ENCODE measurements around the gene CLCN6. TPM values are rescaled to one million over a fixed set of nuclear protein-coding genes. Genes with fewer than 3 reads are reported as not detected.
A peak's percentile ranks its signal among the peaks of the same experiment; 100 is the strongest.

The CLCN6 gene
- polyA plus RNA-seq, 1 donor (not counting 4 experiments of a cell fraction or from before 2014, with no cell fraction given): 7.4 TPM

- Histone ChIP-seq H3K36me3 (ENCODE audit: control insufficient read depth in 2 of 2, extremely low read depth in 1 of 2, insufficient read depth in 2 of 2, low read length in 2 of 2) (no peaks in the 10 kb centered on the region), H3K4me3 (ENCODE audit: control insufficient read depth in 2 of 3, extremely low read depth in 1 of 3, insufficient read depth in 2 of 3, low read depth in 1 of 3, low read length in 3 of 3) (no peak within 1 kb of the TSS), H3K9ac (ENCODE audit: control insufficient read depth, extremely low read depth, insufficient read depth, low read length) (no peak within 1 kb of the TSS), H3K9me3 (ENCODE audit: control insufficient read depth, low read depth, low read length) (no peaks in the 10 kb centered on the region), H3K27ac (ENCODE audit: control insufficient read depth, insufficient read depth, low read length) (no peak within 1 kb of the TSS), H3K9me1 (ENCODE audit: control insufficient read depth, extremely low read depth, insufficient read depth, low read length) (no peaks in the 10 kb centered on the region), H3K4me2 (ENCODE audit: control insufficient read depth, extremely low read depth, insufficient read depth, low read depth, low read length) (no peak within 1 kb of the TSS), H3K4me1 (ENCODE audit: control insufficient read depth, extremely low read depth, insufficient read depth, low read length) (peaks cover 3% of the 10 kb centered on the region), H3K27me3 (ENCODE audit: control insufficient read depth, extremely low read depth, insufficient read depth, low read length) (peaks cover 55% of the 10 kb centered on the region), H4K20me1 (ENCODE audit: control insufficient read depth, extremely low read depth, insufficient read depth, low read length) (no peaks in the 10 kb centered on the region), H3K79me2 (ENCODE audit: control insufficient read depth, insufficient read depth, low read length) (no peaks in the 10 kb centered on the region), H2AFZ (ENCODE audit: control insufficient read depth, low read length) (no peak within 1 kb of the TSS)
- dilution Hi-C loops (cut with MboI; ENCODE audit: extremely low pct_ligation_motif_present, low sequenced_read_pairs): no loop called here
- TF ChIP-seq, protein P1, sequence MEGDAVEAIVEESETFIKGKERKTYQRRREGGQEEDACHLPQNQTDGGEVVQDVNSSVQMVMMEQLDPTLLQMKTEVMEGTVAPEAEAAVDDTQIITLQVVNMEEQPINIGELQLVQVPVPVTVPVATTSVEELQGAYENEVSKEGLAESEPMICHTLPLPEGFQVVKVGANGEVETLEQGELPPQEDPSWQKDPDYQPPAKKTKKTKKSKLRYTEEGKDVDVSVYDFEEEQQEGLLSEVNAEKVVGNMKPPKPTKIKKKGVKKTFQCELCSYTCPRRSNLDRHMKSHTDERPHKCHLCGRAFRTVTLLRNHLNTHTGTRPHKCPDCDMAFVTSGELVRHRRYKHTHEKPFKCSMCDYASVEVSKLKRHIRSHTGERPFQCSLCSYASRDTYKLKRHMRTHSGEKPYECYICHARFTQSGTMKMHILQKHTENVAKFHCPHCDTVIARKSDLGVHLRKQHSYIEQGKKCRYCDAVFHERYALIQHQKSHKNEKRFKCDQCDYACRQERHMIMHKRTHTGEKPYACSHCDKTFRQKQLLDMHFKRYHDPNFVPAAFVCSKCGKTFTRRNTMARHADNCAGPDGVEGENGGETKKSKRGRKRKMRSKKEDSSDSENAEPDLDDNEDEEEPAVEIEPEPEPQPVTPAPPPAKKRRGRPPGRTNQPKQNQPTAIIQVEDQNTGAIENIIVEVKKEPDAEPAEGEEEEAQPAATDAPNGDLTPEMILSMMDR (optimal IDR thresholded peaks at IDR 0.05 in 1 of 3, IDR thresholded peaks at IDR 0.05 in 1 of 3, conservative IDR thresholded peaks at IDR 0.05 in 1 of 3; ENCODE audit: extremely low read depth in 1 of 3, insufficient read depth in 2 of 3, low read length in 3 of 3): no peak
- TF ChIP-seq EZH2 (IDR thresholded peaks at IDR 0.05; ENCODE audit: low read length): peak; percentile 82
- FAIRE-seq (no peak), DNase-seq (ENCODE audit: low read depth, low spot score) (no peak)
Measured at GRCh38 chr1:11858613-11858967, 52.6 kb downstream of the CLCN6 start, which contains the start of gene NPPB. Gene NPPB, minus strand, starts transcription at chr1:11858945. Its CDS starts 112 bp downstream, at chr1:11858833.

DNA sequence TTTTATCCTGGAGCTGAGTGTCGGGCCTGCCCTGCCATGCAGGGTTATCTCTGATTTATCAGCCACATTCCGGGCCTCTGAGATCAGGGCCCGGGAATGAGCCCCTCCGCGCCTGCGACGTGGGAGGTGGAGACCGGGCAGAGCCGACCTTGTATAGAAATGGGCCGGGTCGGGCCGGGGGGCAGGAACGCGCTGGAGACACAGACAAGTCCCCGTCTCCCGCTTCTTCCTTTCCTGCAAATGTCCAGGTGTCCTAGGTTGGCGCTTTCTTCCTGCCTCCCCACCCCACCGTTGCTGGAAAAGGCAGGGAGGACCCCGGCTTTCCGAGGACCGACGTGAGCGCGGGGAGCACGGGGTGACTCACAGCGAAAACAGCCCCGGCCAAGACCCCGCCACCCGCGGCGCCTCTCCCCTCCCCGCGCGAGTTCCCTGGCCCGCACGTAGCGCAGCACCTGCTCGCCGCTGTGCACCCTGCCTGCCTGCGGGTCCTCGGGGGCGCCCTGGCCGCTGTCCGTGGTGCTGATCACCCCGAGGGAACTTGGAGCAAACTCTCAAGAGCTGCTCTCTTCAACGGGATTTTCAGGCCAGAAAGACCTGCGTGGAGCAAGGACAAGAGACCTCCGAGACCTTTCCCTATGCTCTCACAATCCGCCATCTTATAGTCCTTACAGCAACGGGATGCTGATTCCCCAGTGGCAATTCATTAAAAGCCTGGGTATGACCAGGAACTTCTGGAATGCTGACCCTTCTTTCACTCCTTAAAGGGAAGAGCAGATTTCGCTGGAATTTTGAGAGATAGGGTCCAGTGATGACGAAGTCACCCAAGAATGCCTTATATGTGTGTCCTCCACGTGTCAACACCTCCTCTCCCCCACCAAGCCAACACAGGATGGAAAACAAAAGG is 53.2 kb downstream of the CLCN6 start:
- no peaks in the 10 kb centered on the region for H4K20me1 ChIP-seq (ENCODE audit: control insufficient read depth, extremely low read depth, insufficient read depth, low read length)
- peak; percentile 72 for TF ChIP-seq EZH2 (IDR thresholded peaks at IDR 0.05; ENCODE audit: low read length)
- TF ChIP-seq, protein P1 (optimal IDR thresholded peaks at IDR 0.05 in 1 of 3, IDR thresholded peaks at IDR 0.05 in 1 of 3, conservative IDR thresholded peaks at IDR 0.05 in 1 of 3; ENCODE audit: extremely low read depth in 1 of 3, insufficient read depth in 2 of 3, low read length in 3 of 3): peak; percentile 8 to 32 (median 22)
- no peaks in the 10 kb centered on the region for H3K9me3 ChIP-seq (ENCODE audit: control insufficient read depth, low read depth, low read length)
- H2AFZ ChIP-seq (ENCODE audit: control insufficient read depth, low read length): no peak overlapping the region
- H3K9me1 ChIP-seq (ENCODE audit: control insufficient read depth, extremely low read depth, insufficient read depth, low read length): no peaks in the 10 kb centered on the region
- no peak overlapping the region for H3K27ac ChIP-seq (ENCODE audit: control insufficient read depth, insufficient read depth, low read length)
- dilution Hi-C loops (cut with MboI; ENCODE audit: extremely low pct_ligation_motif_present, low sequenced_read_pairs): no loop called here
- H3K36me3 ChIP-seq (ENCODE audit: control insufficient read depth in 2 of 2, extremely low read depth in 1 of 2, insufficient read depth in 2 of 2, low read length in 2 of 2): no peaks in the 10 kb centered on the region
- DNase-seq (ENCODE audit: low read depth, low spot score) (peak; percentile 15), FAIRE-seq (no peak)
- H3K4me2 ChIP-seq (ENCODE audit: control insufficient read depth, extremely low read depth, insufficient read depth, low read depth, low read length): no peak overlapping the region
- peaks cover 3% of the 10 kb centered on the region for H3K4me1 ChIP-seq (ENCODE audit: control insufficient read depth, extremely low read depth, insufficient read depth, low read length)
- H3K9ac ChIP-seq (ENCODE audit: control insufficient read depth, extremely low read depth, insufficient read depth, low read length): no peak overlapping the region
- no peak overlapping the region for H3K4me3 ChIP-seq (ENCODE audit: control insufficient read depth in 2 of 3, extremely low read depth in 1 of 3, insufficient read depth in 2 of 3, low read depth in 1 of 3, low read length in 3 of 3)
- no peaks in the 10 kb centered on the region for H3K79me2 ChIP-seq (ENCODE audit: control insufficient read depth, insufficient read depth, low read length)
- H3K27me3 ChIP-seq (ENCODE audit: control insufficient read depth, extremely low read depth, insufficient read depth, low read length): peaks cover 55% of the 10 kb centered on the region

Measured in keratinocyte (primary cell).